ENCODE results near the gene MYO7A. TPM values are rescaled to one million over a fixed set of nuclear protein-coding genes. Genes with fewer than 3 reads are reported as not detected.
A peak's percentile ranks its signal among the peaks of the same experiment; 100 is the strongest.

MYO7A gene
- total RNA-seq, 1 donor from 2014 or later, result 0.82 TPM

- no peak for FAIRE-seq
- no peak for DNase-seq (ENCODE audit: low spot score in 2 of 2)
Observed at GRCh38 chr11:77142091-77142975, 14.3 kb downstream of the MYO7A start.

- FAIRE-seq, result no peak
- DNase-seq (ENCODE audit: low spot score in 2 of 2), result no peak
Observed at GRCh38 chr11:77143405-77144020, 15.5 kb downstream of the MYO7A start.

- FAIRE-seq (no peak), DNase-seq (ENCODE audit: low spot score in 2 of 2) (no peak)
Observed at GRCh38 chr11:77144196-77144856, 16.3 kb downstream of the MYO7A start.

GRCh38 chr11:77144857-77145428 lies 16.9 kb downstream of the MYO7A start:
- no peak for DNase-seq (ENCODE audit: low spot score in 2 of 2)
- no peak for FAIRE-seq

- no peak for FAIRE-seq
- DNase-seq (ENCODE audit: low spot score in 2 of 2), result no peak
Observed at GRCh38 chr11:77146261-77147035, 18.4 kb downstream of the MYO7A start.

- no peak for DNase-seq (ENCODE audit: low spot score in 2 of 2)
- FAIRE-seq, result no peak
Observed at GRCh38 chr11:77147036-77147315, 18.9 kb downstream of the MYO7A start.

- DNase-seq (ENCODE audit: low spot score in 2 of 2), result no peak
Observed at GRCh38 chr11:77147668-77148321, 19.7 kb downstream of the MYO7A start.

GRCh38 chr11:77148963-77149715 lies 21.1 kb downstream of the MYO7A start:
- DNase-seq (ENCODE audit: low spot score in 2 of 2) (no peak), FAIRE-seq (no peak)

More at GRCh38 chr11:77147668-77148321, 19.7 kb downstream of the MYO7A start:
- no peak for FAIRE-seq

- no peak for FAIRE-seq
Observed at GRCh38 chr11:77149716-77150392, 21.8 kb downstream of the MYO7A start.

GRCh38 chr11:77150836-77151235 lies 22.8 kb downstream of the MYO7A start:
- FAIRE-seq (no peak), DNase-seq (ENCODE audit: low spot score in 2 of 2) (no peak)

More at GRCh38 chr11:77149716-77150392, 21.8 kb downstream of the MYO7A start:
- no peak for DNase-seq (ENCODE audit: low spot score in 2 of 2)

- FAIRE-seq (no peak), DNase-seq (ENCODE audit: low spot score in 2 of 2) (no peak)
Observed at GRCh38 chr11:77151804-77152509, 23.9 kb downstream of the MYO7A start.

- FAIRE-seq, result no peak
- DNase-seq (ENCODE audit: low spot score in 2 of 2), result no peak
Observed at GRCh38 chr11:77152846-77153245, 24.8 kb downstream of the MYO7A start.

- FAIRE-seq, result no peak
- DNase-seq (ENCODE audit: low spot score in 2 of 2), result no peak
Observed at GRCh38 chr11:77153276-77154185, 25.5 kb downstream of the MYO7A start.

GRCh38 chr11:77154381-77155081 lies 26.5 kb downstream of the MYO7A start:
- FAIRE-seq, result no peak

GRCh38 chr11:77155082-77155475 lies 27.0 kb downstream of the MYO7A start:
- no peak for DNase-seq (ENCODE audit: low spot score in 2 of 2)
- no peak for FAIRE-seq

More at GRCh38 chr11:77154381-77155081, 26.5 kb downstream of the MYO7A start:
- DNase-seq (ENCODE audit: low spot score in 2 of 2), result peak; percentile 69 to 84

GRCh38 chr11:77155556-77156130 lies 27.6 kb downstream of the MYO7A start:
- no peak for FAIRE-seq

More at GRCh38 chr11:77155556-77156130, 27.6 kb downstream of the MYO7A start:
- DNase-seq (ENCODE audit: low spot score in 2 of 2), result no peak

Data from frontal cortex (tissue), 4 donors.